ENCODE data around the gene IPMK.
"Not testable (repeated sequence)": the region's sequence is repeated elsewhere in the genome, so short reads cannot be mapped to it uniquely, and the experiment has no call there.

DNA sequence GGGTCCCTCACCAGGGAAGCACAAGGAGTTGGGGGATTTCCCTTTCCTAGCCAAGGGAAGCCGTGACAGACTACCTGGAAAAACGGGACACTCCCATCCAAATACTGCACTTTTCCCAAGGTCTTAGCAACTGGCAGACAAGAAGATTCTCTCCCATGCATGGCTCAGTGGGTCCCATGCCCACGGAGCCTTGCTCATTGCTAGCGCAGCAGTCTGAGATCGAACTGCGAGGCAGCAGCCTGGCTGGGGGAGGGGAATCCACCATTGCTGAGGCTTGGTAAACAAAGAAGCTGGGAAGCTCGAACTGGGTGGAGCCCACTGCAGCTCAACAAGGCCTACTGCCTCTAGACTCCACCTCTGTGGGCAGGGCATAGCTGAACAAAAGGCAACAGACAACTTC, 37.8 kb downstream of the IPMK start:
- TF ChIP-seq, protein P1, sequence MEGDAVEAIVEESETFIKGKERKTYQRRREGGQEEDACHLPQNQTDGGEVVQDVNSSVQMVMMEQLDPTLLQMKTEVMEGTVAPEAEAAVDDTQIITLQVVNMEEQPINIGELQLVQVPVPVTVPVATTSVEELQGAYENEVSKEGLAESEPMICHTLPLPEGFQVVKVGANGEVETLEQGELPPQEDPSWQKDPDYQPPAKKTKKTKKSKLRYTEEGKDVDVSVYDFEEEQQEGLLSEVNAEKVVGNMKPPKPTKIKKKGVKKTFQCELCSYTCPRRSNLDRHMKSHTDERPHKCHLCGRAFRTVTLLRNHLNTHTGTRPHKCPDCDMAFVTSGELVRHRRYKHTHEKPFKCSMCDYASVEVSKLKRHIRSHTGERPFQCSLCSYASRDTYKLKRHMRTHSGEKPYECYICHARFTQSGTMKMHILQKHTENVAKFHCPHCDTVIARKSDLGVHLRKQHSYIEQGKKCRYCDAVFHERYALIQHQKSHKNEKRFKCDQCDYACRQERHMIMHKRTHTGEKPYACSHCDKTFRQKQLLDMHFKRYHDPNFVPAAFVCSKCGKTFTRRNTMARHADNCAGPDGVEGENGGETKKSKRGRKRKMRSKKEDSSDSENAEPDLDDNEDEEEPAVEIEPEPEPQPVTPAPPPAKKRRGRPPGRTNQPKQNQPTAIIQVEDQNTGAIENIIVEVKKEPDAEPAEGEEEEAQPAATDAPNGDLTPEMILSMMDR (IDR thresholded peaks at IDR 0.05; ENCODE audit: control extremely low read depth in 1 of 3, insufficient read depth in 1 of 3, low read depth in 1 of 3, low read length in 3 of 3): not testable (repeated sequence)
- TF ChIP-seq PHF8 (conservative IDR thresholded peaks at IDR 0.05; ENCODE audit: low read depth, low read length); SP2 (IDR thresholded peaks at IDR 0.05; ENCODE audit: low read length); TEAD4 (IDR thresholded peaks at IDR 0.05; ENCODE audit: low read depth, low read length); POLR2AphosphoS5 (IDR thresholded peaks at IDR 0.05; ENCODE audit: low read depth, low read length); EZH2 (IDR thresholded peaks at IDR 0.05; ENCODE audit: low read depth, low read length, severe bottlenecking); JUND (IDR thresholded peaks at IDR 0.05; ENCODE audit: low read length): not testable (repeated sequence)

Measured in H1 (cell line).